OCI-LY3 (cell line): ENCODE measurements around the gene ANKRD44.

Experiments
- EZH2phosphoT487 ChIP-seq: fragments of 200-600 bp; shearing (Covaris generic); IDR thresholded peaks from 2 replicates; pipeline ENCODE4 v1.6.1; 2018; ENCODE audit warnings: antibody characterized with exemption, mixed run types, low read depth
- TF ChIP-seq, protein P1 (sequence below): fragments of 200-600, 300-600 bp; sonication (generic); IDR thresholded peaks from 2 replicates; pipeline ENCODE4 v1.5.1; 2014; ENCODE audit warnings: antibody characterized with exemption, low read length, low read depth

DNA sequence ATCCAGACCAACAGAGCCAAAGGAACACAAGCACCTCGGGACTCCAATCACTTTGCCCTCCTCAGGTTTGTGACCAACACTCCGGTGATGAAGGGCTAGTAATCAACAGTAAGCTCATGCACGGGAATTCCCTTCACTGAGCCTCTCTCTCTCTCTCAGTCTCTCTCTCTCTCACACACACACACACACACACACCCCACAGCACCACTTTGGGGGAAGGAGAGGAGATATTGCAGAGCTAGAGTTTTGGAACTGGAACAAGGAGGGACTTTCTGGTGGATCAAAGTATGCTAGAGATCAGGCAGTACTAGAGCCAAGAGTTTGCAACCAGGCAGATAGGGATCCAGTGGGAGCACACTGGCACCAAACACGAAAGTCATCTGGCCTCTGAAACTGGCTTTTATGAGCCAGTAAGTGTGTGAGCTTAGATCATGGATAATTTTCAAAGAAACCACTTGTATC is 98.7 kb downstream of the ANKRD44 start:
- TF ChIP-seq EZH2phosphoT487, result no peak
- TF ChIP-seq, protein P1, sequence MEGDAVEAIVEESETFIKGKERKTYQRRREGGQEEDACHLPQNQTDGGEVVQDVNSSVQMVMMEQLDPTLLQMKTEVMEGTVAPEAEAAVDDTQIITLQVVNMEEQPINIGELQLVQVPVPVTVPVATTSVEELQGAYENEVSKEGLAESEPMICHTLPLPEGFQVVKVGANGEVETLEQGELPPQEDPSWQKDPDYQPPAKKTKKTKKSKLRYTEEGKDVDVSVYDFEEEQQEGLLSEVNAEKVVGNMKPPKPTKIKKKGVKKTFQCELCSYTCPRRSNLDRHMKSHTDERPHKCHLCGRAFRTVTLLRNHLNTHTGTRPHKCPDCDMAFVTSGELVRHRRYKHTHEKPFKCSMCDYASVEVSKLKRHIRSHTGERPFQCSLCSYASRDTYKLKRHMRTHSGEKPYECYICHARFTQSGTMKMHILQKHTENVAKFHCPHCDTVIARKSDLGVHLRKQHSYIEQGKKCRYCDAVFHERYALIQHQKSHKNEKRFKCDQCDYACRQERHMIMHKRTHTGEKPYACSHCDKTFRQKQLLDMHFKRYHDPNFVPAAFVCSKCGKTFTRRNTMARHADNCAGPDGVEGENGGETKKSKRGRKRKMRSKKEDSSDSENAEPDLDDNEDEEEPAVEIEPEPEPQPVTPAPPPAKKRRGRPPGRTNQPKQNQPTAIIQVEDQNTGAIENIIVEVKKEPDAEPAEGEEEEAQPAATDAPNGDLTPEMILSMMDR, result no peak
